Activated T-cell treated with anti-CD3 and anti-CD28 coated beads for 48 hours (primary cell): ENCODE data around the gene ENDOV.

Experiments
- DNase-seq: peaks from one replicate; pipeline ENCODE4 v3.0.0-alpha.2; 2020; ENCODE audit warnings: low read depth

The ENDOV gene

GRCh38 chr17:80431246-80432195 is 16.6 kb downstream of the ENDOV start:
- no peak for DNase-seq

- no peak for DNase-seq
Measured at GRCh38 chr17:80432350-80432955, 17.5 kb downstream of the ENDOV start.

DNA sequence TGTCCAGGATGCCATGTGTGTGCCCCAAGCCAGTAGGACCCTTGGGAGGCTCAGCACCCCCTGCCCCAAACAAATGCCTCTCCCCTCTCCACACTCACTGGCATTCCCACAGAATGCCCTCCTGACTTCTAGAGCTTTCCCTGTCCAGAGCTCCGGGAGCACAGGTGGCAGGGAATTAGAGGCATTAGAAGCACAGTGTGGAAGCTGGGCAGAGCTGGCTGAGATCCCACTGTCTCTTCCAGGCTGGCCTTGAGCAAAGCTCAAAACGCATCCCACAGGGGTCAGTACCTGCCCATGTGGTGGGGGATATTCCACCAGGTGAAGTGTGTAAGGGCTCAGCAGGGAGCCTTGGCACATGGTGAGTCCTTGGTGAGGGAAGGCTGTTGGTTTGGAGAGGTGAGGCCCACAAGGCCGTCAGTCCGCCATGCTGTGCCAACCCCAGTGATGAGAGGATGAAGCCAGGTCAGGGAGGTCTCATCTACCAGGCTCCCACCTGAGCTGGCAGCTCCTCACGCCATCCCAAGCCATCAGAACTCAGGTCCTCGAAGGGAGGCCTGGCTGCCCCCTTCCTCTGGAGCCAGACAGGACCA is 18.1 kb downstream of the ENDOV start:
- no peak for DNase-seq

DNA sequence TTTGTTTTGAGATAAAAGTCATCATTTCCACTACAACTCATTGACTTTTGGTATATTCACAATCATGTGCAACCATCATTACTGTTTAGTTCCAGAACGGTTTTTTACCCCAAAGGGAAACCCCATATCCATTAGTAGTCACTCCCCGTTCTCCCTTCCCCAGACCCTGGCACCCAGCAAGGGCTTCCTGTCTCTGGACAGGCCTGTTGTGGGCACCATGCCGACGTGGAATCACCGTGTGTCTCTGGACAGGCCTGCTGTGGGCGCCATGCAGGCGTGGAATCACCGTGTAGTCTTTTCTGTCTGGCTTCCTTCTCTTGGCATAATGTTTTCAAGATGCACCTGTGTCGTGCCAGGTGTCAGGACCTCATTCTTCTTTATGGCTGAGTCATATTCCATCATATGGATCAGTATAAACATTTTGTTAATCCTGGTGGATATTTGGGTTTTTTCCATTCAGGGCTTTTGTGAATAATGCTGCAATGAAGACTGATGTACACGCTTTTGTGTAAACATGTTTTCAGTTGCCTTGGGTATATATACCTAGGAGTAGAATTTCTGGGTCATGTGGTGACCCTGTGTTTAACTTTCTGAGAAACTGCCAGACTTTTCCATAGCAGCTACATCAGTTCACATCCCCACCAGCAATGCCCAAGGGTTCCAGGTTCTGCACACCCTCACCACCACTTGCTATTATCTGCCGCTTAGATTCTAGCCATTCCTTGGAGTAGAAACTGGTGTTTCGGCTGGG is 19.1 kb downstream of the ENDOV start:
- no peak for DNase-seq

DNA sequence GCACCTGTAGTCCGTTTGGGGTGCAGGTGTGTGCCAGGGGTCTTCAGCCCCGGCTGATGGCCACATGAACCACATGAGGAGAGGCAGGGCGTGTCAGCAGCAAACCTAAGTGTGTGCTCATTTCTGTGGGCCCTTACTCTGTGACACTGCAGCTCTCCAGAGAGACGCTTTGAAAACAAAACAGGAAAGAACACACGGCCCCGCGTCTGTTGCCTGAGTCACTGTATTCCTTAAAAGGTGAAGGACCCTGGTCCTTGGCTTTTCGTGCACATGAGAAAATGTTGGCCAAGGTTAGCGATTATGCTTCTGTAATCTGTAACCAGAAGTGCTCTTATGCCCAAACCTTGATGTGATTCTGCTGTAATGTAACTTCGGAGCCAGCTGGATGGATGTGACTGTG is 22.6 kb downstream of the ENDOV start:
- DNase-seq: no peak

DNA sequence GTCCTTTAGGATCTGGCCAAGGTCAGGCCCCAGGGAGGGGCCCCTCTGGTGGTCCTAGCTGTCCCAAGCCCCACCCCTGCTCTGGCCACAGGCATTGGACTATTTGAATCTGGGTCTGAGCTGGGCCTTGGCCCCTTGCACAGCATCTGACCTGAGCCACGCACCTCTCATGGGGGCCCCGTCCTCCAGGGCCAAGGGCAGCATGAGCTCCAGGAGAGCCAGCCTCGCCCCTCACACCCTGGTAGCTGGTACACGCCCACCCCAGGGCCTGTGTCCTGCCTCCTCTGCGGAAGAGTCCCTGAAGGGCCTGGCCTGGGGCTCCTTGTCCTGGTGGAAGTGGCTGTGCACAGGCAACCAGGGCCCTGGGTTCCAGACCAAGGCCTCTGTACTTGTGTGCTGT is 23.8 kb downstream of the ENDOV start:
- DNase-seq: no peak

GRCh38 chr17:80439499-80439898 is 24.5 kb downstream of the ENDOV start:
- DNase-seq: no peak

DNA sequence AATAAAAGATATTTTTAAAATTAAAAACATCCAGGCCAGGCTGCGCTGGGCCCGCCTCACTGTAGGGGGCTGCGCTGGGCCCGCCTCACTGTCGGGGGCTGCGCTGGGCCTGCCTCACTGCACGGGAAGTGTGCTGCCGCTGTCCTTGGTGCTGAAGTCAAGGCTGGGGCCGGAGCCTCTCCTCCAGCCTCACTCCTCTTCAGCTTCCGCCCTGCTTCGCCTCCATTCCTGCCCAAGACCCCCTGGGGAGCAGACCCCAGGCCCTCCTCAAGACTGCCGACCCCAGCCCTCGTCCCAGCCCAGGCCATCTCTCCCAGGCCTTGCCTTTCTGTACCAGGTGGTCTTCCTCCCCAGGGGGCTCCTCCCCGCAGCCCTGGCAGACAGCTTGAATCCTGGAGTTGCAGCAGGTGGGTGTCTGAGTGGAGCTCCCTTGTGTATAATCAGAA is 26.2 kb downstream of the ENDOV start:
- DNase-seq: peak; percentile 34

- no peak for DNase-seq
Measured at GRCh38 chr17:80441598-80442322, 26.8 kb downstream of the ENDOV start.

- DNase-seq: no peak
Measured at GRCh38 chr17:80442323-80442659, 27.3 kb downstream of the ENDOV start.

DNA sequence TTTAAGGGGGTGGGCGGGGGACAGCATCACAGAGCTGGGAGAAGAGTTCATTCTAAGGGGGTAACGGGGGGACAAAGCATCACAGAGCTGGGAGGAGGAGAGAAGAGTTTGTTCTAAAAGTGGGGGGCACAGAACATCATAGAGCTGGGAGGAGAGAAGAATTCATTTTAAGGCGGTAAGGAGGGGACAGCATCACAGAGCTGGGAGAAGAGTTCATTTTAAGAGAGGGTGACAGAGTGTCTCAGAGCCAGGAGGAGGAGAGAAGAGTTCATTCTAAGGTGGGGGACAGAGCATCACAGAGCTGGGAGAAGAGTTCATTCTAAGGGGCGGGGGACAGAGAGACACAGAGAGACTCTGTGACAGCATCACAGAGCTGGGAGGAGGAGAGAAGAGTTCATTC is 27.8 kb downstream of the ENDOV start:
- DNase-seq: no peak

GRCh38 chr17:80443498-80443897 is 28.5 kb downstream of the ENDOV start:
- DNase-seq: no peak

DNA sequence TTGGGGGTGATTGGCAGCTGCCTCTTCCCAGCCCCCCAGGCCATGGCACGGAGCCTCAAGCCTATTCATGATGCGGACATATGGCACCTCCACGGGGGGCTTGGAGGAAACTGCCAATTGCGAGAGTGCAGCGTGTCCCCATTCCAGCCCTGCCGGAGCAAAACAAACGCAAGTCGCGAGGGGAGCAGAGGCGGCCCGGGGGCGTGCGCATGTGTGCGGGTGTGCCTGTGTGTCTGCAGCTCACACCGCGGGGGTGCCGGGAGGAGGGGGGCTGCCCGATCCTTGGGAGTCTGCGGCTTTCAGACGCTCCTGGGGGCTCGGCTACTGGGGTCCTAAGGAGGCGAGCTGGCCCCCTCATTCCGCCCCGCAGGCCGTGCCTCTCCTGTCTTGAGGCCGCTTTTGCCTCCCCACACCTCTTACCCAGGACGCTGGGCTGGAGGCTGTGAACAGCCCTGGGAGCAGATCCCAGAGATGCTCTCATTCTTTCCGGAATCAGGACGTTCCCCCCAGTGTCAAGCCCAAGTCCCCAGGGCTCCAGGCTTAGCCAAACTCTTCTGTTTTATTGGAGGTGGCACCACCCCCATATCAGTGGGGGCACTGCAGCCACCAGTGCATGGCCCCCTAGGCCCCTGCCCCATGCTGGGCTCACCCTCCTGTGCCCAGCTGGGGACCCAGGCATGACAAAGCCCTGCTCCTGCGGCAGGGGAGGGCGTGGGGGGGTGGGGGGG is 29.1 kb downstream of the ENDOV start:
- DNase-seq: no peak

DNA sequence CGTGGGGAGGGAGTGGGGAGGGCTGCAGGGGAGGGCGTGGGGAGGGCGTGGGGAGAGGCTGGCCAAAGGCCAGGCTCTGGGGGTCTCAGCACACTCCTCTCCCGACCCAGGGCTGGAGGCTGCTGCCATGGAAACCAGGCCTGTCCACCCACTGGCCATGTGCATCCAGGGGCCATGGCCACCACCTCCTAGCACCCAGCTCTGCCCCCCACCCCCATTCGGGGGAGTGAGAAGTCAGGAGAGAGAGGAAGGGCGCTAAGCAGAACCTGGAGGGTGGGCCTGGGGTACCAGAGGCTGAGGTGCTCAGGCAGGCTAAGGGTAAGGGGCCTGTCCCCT is 29.6 kb downstream of the ENDOV start:
- DNase-seq: no peak

DNA sequence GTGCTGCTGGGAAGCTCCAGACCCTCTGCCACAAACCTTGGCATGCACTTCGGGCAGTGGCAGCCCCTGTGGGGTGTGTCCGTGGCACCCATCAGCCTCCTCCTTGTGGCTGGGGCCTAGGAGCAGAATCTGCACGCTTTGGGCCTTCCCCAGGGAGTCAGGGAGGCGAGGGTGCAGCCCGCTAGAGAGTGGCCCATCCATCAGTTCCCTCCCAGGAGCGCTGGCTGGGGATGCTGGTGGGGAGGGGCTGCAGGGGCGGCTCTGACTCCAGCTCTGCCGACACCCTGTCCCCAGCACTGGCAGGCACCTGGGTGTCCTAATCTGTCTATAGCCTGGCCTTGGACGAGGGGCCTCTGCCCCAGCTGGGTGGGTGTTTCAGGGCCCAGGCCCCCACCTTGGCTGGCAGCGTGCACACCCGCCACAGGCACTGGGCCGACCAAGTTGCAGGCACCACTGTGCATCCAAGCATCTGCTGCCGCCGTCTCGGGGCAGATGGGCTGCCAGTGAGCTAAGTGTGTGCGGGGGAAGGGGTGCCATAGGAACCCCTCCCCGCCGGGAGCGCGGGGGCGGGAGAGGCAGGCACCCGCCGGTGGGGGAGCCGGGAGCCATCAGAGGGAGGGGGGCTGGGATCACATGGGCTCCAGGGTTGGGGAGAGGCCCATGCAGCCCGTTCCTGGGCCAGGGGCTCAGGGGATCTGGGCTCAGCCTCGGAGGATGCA is 30.2 kb downstream of the ENDOV start:
- no peak for DNase-seq

- DNase-seq: no peak
Measured at GRCh38 chr17:80445726-80446110, 30.8 kb downstream of the ENDOV start.

GRCh38 chr17:80446645-80447405 is 31.9 kb downstream of the ENDOV start:
- no peak for DNase-seq

GRCh38 chr17:80447790-80448189 is 32.8 kb downstream of the ENDOV start:
- DNase-seq: no peak

- DNase-seq: no peak
Measured at GRCh38 chr17:80449194-80449929, 34.4 kb downstream of the ENDOV start.
